Vagina (tissue), 2 donors: ENCODE results near the gene RYR3. TPM values are rescaled to one million over a fixed set of nuclear protein-coding genes. Genes with fewer than 3 reads are reported as not detected.

Experiments
- DNase-seq, 2 donors: peaks; one replicate each; pipeline ENCODE4 v3.0.0-alpha.2; 2017; ENCODE audit errors: extremely low spot score in 2 of 2
- H3K27ac ChIP-seq: fragments of 200-600 bp; sonication (generic); one replicate; pipeline ENCODE4 v1.5.1; 2019
- H3K27me3 ChIP-seq: fragments of 200-600 bp; sonication (generic); one replicate; pipeline ENCODE4 v1.5.1; 2019
- H3K36me3 ChIP-seq, 2 donors: fragments of 200-600 bp; sonication (generic); one replicate each; pipeline ENCODE4 v1.5.1; 2017 to 2019
- H3K4me1 ChIP-seq: fragments of 200-600 bp; sonication (generic); one replicate; pipeline ENCODE4 v1.5.1; 2019
- H3K4me3 ChIP-seq, 2 donors: fragments of 200-600 bp; sonication (generic); 1 replicate in 1 of 2; 2 replicates in 1 of 2; pipeline ENCODE4 v1.5.1; 2016 to 2019
- H3K9me3 ChIP-seq: fragments of 200-600 bp; sonication (generic); one replicate; pipeline ENCODE4 v1.5.1; 2019
- CTCF ChIP-seq, 3 experiments: fragments of 450-650 bp in 2 of 3; fragments of 200-600 bp in 1 of 3; sonication (generic) in 1 of 3; IDR thresholded peaks; one replicate each; pipeline ENCODE4 v1.5.1; 2017 to 2019; ENCODE audit warnings: antibody characterized with exemption in 3 of 3, mild to moderate bottlenecking in 2 of 3, moderate library complexity in 2 of 3
- POLR2A ChIP-seq, 2 donors: fragments of 450-650 bp; IDR thresholded peaks; one replicate each; pipeline ENCODE4 v1.6.1; 2017; ENCODE audit warnings: antibody characterized with exemption in 2 of 2, mild to moderate bottlenecking in 2 of 2, moderate library complexity in 2 of 2
- POLR2AphosphoS5 ChIP-seq, 2 donors: sonication (generic); formaldehyde crosslinking; IDR thresholded peaks; one replicate each; pipeline ENCODE4 v1.9.0; 2017; ENCODE audit warnings: antibody characterized with exemption in 2 of 2, mild to moderate bottlenecking in 2 of 2, low read depth in 1 of 2; ENCODE audit not compliant: insufficient read depth in 1 of 2
- intact Hi-C: fragments of 100-400 bp; cut with DNase I; formaldehyde crosslinking; loops from one replicate; pipeline ENCODE4 v1.15.1; 2023
- total RNA-seq: library from RNA; depleted of rRNA; stranded (reverse); fragments of >200 nt; gene quantifications from one replicate; pipeline ENCODE4 v1.2.3, GENCODE V29; 2016

RYR3 gene
- total RNA-seq, 1 donor from 2014 or later = 16.5 TPM

GRCh38 chr15:33656168-33656567, 345.4 kb downstream of the RYR3 start:
- H3K4me3 ChIP-seq = no peak overlapping the region
- no peaks in the 10 kb centered on the region for H3K27me3 ChIP-seq
- H3K4me1 ChIP-seq = no peaks in the 10 kb centered on the region
- no peak for DNase-seq
- intact Hi-C loops = no loop called here
- no peaks in the 10 kb centered on the region for H3K36me3 ChIP-seq
- H3K27ac ChIP-seq = no peak overlapping the region
- no peaks in the 10 kb centered on the region for H3K9me3 ChIP-seq
- TF ChIP-seq CTCF (IDR thresholded peaks at IDR 0.05) = no peak
- TF ChIP-seq POLR2A (IDR thresholded peaks at IDR 0.05) = no peak
- no peak for TF ChIP-seq POLR2AphosphoS5 (IDR thresholded peaks at IDR 0.05; ENCODE audit: insufficient read depth in 1 of 2, low read depth in 1 of 2)

DNA sequence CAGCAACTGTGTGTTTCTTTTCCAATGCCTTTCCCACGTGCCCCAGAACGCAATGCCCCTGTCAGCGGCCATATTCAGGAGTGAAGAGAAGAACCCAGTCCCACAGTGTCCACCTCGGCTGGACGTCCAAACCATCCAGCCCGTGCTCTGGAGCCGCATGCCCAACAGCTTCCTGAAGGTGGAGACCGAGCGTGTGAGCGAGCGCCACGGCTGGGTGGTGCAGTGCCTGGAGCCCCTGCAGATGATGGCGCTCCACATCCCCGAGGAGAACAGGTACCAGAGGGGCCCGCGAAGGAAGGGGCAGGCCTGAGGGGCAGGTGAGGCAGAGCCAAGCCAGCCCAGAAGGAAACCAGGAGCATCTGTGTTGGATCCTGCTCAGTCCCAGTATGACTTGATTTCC, 349.4 kb downstream of the RYR3 start:
- Histone ChIP-seq H3K9me3 (no peaks in the 10 kb centered on the region), H3K4me1 (no peaks in the 10 kb centered on the region), H3K27me3 (no peaks in the 10 kb centered on the region), H3K27ac (no peak overlapping the region), H3K4me3 (no peak overlapping the region), H3K36me3 (no peaks in the 10 kb centered on the region)
- DNase-seq = no peak
- intact Hi-C loops = no loop called here
- no peak for TF ChIP-seq POLR2AphosphoS5 (IDR thresholded peaks at IDR 0.05; ENCODE audit: insufficient read depth in 1 of 2, low read depth in 1 of 2)
- TF ChIP-seq POLR2A (IDR thresholded peaks at IDR 0.05) = no peak
- TF ChIP-seq CTCF (IDR thresholded peaks at IDR 0.05) = no peak

- DNase-seq = no peak
- Histone ChIP-seq H3K27me3 (no peaks in the 10 kb centered on the region), H3K4me1 (no peaks in the 10 kb centered on the region), H3K27ac (no peak overlapping the region), H3K9me3 (no peaks in the 10 kb centered on the region), H3K36me3 (no peaks in the 10 kb centered on the region), H3K4me3 (no peak overlapping the region)
- TF ChIP-seq POLR2AphosphoS5 (IDR thresholded peaks at IDR 0.05; ENCODE audit: insufficient read depth in 1 of 2, low read depth in 1 of 2) = no peak
- no peak for TF ChIP-seq CTCF (IDR thresholded peaks at IDR 0.05)
- no peak for TF ChIP-seq POLR2A (IDR thresholded peaks at IDR 0.05)
- intact Hi-C loops = no loop called here
Observed at GRCh38 chr15:33662014-33662413, 351.2 kb downstream of the RYR3 start.

DNA sequence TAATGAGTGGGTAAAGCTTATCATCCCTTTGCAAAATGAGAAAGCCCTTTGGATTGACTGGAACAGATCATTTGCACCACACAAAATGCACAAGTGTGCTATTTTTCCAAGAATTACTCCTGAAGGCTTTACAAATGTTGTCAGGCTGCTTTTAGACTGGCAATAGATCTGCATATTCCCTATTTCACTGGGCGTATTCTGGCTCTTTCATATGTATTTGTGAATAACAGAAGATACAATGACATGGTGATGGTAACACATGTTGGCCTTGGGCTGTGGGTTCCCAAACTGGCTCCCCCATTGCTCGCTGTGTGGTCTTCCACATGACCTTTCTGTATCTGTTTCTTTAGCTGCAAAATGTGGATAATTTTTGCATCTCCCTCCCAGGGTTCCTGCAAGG, 354.2 kb downstream of the RYR3 start:
- H3K9me3 ChIP-seq = no peaks in the 10 kb centered on the region
- H3K27ac ChIP-seq = no peak overlapping the region
- no peaks in the 10 kb centered on the region for H3K4me1 ChIP-seq
- no peaks in the 10 kb centered on the region for H3K36me3 ChIP-seq
- H3K4me3 ChIP-seq = no peak overlapping the region
- DNase-seq = no peak
- intact Hi-C loops = no loop called here
- TF ChIP-seq POLR2AphosphoS5 (IDR thresholded peaks at IDR 0.05; ENCODE audit: insufficient read depth in 1 of 2, low read depth in 1 of 2) (no peak), CTCF (IDR thresholded peaks at IDR 0.05) (no peak), POLR2A (IDR thresholded peaks at IDR 0.05) (no peak)
- H3K27me3 ChIP-seq = no peaks in the 10 kb centered on the region

GRCh38 chr15:33670567-33670966, 359.8 kb downstream of the RYR3 start:
- no peaks in the 10 kb centered on the region for H3K36me3 ChIP-seq
- H3K9me3 ChIP-seq = no peaks in the 10 kb centered on the region
- no peak for DNase-seq
- no peak for TF ChIP-seq POLR2A (IDR thresholded peaks at IDR 0.05)
- TF ChIP-seq CTCF (IDR thresholded peaks at IDR 0.05) = no peak
- TF ChIP-seq POLR2AphosphoS5 (IDR thresholded peaks at IDR 0.05; ENCODE audit: insufficient read depth in 1 of 2, low read depth in 1 of 2) = no peak
- intact Hi-C loops = no loop called here
- H3K27me3 ChIP-seq = no peaks in the 10 kb centered on the region
- no peak overlapping the region for H3K27ac ChIP-seq
- no peaks in the 10 kb centered on the region for H3K4me1 ChIP-seq
- no peak overlapping the region for H3K4me3 ChIP-seq
